ENCODE data around the gene RNASE12.
"Not testable (repeated sequence)": the region's sequence is repeated elsewhere in the genome, so short reads cannot be mapped to it uniquely, and the experiment has no call there.

Gene RNASE12

DNA sequence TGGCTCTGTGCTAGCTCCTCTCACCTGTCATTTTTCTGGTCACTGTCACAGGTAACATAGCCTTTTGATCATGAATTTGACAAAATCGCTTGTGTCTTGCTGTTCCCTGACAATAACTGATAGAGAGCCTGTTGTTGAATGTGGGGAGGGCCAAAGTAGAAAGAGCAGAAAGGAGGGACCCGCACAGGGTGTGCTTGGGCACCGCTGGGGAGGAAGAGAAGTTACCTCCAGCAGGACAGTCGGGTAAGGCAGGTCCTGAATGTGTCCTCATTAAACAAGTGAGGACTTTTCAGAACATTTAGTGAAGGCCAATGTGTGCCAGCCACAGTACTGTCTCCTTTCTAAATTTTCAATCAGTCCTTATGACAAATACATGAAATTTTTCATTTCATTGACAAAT is at the start of gene RNASE12:
Gene RNASE12 (minus strand): TSS at position 142 of the 400 bp plus-strand sequence. CDS start 653 bp downstream, outside the sequence.
- DNase-seq (ENCODE audit: low read depth in 2 of 3, low spot score in 2 of 3), result no peak

DNA sequence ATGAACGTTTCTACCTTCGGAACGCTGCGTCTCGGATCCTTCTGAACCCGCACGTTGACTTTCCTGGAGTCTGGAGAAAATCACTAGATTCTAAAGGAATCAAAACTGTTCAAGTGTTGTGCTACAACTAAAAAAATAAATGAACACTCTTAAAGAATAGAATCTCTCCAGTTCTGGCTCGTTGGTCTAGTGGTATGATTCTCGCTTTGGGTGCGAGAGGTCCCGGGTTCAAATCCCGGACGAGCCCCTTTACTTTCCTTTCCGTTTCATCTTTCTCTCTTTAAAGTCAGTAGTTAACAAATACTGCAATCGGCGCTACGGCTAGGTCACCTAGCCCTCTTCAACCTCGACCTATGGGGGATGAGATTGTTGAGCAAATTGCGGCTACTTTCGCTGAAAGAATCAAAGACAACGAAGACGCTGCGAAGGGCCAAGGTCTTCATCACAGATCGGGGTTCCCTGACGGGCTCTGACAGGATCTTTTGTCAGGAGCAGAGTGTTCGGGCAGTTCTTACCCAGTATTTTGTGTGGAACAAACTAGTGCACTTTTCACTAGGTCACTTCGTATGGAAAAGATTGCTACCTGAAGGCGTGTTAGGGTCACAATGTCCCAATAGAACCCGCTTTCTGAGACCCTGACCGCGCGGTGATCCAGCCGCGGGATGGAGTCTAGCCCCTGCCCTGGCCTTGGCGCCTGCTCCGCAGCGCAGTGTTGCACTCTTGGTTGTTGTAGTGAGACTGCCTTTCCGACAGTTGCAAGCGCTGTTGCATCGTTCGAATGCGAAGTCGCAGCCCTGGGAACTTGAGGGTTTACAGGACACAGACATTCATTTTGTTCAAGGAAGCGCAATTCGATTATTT is 41.9 kb upstream of the RNASE12 start:
- peak in 2 of 3 experiments; percentile 45 to 67 for DNase-seq (ENCODE audit: low read depth in 2 of 3, low spot score in 2 of 3)

DNA sequence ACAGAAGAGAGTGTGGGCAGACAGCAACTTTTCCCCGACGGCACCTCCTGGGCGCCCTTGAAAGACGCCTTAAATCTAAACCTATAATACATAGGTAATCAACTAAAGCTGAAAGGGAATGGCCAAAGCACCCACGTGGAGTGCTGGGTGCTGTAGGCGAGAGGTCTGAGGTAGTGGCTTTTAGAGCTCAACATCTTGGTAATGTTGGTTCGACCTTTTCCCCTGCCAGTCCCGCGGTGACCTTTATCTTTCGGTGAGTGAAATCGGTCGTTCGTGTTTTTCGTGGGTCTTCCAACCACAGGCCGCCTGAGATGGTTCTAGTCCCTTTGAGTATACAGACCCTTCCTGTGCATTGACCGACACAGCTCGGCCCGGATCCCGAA is 41.3 kb upstream of the RNASE12 start:
- DNase-seq (ENCODE audit: low read depth in 2 of 3, low spot score in 2 of 3), result no peak

- no peak for DNase-seq (ENCODE audit: low read depth in 2 of 3, low spot score in 2 of 3)
Observed at GRCh38 chr14:20631880-20632389, 40.8 kb upstream of the RNASE12 start.

DNA sequence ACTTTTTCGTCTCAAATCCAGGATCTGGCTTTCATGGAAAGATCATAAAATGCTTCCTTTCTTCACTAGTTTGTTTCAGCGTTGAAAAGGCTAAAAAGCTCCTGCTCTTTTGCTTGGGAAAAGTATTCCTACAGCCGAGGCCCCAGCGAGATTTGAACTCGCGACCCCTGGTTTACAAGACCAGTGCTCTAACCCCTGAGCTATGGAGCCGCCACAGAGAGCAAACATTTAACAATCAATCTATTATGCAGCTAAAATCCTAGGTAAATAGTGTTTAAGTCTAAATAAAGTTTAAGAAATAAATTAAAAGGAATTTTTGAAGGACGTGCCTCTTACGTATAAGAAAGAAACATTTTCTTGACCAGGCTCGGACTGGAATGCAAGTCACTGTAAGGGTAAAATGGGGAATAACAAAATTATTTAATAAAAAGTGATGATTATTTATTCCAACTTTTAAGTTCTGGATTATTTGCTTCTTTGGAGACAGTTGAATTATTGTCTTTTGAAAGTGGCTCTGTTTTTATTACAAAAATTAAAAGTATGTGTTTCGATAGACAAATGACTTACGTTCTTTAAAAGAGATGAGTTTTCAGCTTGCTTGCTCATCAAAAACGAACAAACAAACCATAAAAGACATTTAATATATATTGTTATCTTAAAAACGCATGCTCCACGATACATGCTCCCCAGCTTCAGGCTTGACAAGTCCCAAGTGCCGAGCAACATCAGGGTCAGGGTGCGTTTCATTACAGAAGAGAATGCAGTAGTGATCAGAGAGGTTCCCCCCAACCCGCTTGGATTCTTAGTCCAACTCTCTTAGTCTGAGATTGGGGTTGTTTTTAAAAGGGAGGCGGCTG is 40.1 kb upstream of the RNASE12 start:
- peak in 1 of 3 experiments; percentile 55 for DNase-seq (ENCODE audit: low read depth in 2 of 3, low spot score in 2 of 3)

GRCh38 chr14:20630340-20631022 is 39.3 kb upstream of the RNASE12 start:
- peak in 1 of 3 experiments; percentile 42 for DNase-seq (ENCODE audit: low read depth in 2 of 3, low spot score in 2 of 3)

DNA sequence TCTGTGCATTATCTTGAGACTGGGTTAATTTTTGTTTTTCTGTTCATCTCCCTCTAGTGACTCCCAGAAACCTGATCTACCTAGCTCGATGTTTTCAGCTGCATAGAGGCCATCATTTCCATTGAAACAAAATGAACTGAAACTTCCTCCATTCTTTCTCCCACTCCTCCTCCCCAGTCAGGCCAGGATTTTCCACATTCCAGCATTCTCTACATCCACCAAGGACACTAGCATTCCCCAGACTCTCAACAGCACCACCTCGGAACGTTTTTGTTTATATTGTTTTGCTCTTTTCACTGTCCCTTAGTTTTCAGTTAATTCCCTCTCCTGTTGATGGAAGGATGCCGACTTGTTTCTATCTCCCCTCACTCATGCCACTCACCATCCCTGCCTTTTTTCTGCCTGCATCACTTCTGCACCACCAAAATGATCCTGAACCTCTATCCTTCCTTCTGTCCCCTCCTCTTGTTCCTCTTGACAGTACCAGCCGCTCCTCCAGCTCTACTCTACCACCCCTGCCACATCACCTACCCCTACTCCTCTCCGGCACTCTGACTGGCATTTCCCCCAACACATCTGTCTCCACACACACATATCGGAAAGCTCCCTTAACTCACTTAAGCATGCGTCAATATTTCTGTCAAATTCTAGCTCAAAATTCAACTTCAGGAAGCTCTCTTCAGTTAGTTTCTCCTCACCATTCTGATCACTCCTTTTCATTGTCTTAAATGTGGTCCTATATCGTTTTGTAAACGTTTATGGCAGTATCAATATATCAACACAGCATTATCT is 37.1 kb upstream of the RNASE12 start:
- no peak for DNase-seq (ENCODE audit: low read depth in 2 of 3, low spot score in 2 of 3)

- DNase-seq (ENCODE audit: low read depth in 2 of 3, low spot score in 2 of 3), result no peak
Observed at GRCh38 chr14:20627346-20628027, 36.3 kb upstream of the RNASE12 start.

GRCh38 chr14:20626274-20626673 is 35.1 kb upstream of the RNASE12 start:
- no peak for DNase-seq (ENCODE audit: low read depth in 2 of 3, low spot score in 2 of 3)

- no peak for DNase-seq (ENCODE audit: low read depth in 2 of 3, low spot score in 2 of 3)
Observed at GRCh38 chr14:20624495-20625070, 33.4 kb upstream of the RNASE12 start.

GRCh38 chr14:20623798-20624197 is 32.6 kb upstream of the RNASE12 start:
- no peak for DNase-seq (ENCODE audit: low read depth in 2 of 3, low spot score in 2 of 3)

- no peak for DNase-seq (ENCODE audit: low read depth in 2 of 3, low spot score in 2 of 3)
Observed at GRCh38 chr14:20622816-20623291, 31.7 kb upstream of the RNASE12 start.

DNA sequence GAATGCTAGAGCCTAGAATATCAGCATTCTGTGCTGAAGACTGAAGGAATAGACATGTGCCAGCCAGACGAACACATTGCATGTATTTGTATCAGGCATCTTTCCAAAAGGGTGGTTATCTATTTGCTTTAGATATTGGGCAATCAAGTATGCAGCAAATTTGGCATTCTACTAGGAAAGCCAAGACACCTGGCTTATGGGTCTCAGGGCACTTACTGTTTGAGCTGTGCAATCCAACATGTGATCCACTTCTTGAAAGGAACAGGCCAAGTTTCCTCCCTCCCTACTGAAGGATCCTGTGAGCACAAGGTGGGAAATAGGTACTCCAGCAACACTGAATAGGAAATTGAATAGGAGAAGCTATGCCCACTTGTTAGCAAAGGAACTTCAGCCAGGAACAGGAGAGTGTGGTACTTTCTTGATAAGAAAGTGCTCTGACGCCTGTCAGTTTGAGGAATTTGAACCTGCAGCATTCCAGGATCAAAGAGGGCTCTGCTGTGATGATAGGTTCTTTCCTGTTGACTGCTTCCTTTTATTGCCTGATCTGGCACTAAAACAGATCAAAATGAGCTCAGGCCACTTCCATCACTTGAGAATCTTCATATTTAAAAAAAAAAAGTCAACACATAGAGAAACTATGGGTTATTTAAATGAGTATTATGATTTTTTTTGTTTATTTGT is 29.8 kb upstream of the RNASE12 start:
- no peak for DNase-seq (ENCODE audit: low read depth in 2 of 3, low spot score in 2 of 3)

- not testable (repeated sequence) for DNase-seq (ENCODE audit: low read depth in 2 of 3, low spot score in 2 of 3)
Observed at GRCh38 chr14:20619688-20620087, 28.5 kb upstream of the RNASE12 start.

DNA sequence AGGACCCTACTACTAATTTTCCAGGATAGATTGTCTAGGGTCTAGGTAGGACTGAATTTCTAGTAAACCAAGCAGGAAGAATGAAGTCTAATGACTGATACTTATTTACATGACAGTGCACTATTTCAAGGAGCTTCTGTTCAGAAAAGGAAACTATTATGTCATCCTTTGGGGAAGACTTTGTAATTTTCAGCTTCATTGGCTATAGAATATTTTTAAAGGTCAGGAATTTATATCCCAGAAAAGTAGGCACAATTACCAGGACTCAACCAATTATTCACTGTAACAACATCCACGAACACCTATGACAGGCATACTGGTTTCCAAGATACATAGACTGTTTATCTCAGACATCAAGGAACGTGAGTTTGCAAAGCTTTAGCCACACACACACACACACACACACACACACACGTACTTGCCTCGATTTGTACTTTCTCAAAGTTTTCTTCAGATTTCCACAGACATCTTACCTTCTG is 27.1 kb upstream of the RNASE12 start:
- no peak for DNase-seq (ENCODE audit: low read depth in 2 of 3, low spot score in 2 of 3)

GRCh38 chr14:20617138-20618003 is 26.2 kb upstream of the RNASE12 start:
- DNase-seq (ENCODE audit: low read depth in 2 of 3, low spot score in 2 of 3), result no peak

GRCh38 chr14:20615996-20616395 is 24.8 kb upstream of the RNASE12 start:
- DNase-seq (ENCODE audit: low read depth in 2 of 3, low spot score in 2 of 3), result no peak
